Endothelial cell of umbilical vein (primary cell): ENCODE data around the gene STAT5B. TPM values are rescaled to one million over a fixed set of nuclear protein-coding genes. Genes with fewer than 3 reads are reported as not detected.

Experiments
- BruUV-seq: library from RNA; stranded (reverse); fragments of 400-500 nt; replicated peaks from 2 replicates; lab custom pipeline; 2021; lab: Mats Ljungman, UMichigan
- CTCF ChIA-PET: fragments of 300-600, 350-600 bp; sonication (Branson Sonifier 250); formaldehyde crosslinking; loops from one replicate; lab custom pipeline; 2021; ENCODE audit warnings: antibody characterized with exemption, inconsistent platforms; lab: Charles Lee
- POLR2A ChIA-PET: fragments of 300-600, 350-600 bp; sonication (Branson Sonifier 250); formaldehyde crosslinking; loops from one replicate; lab custom pipeline; 2021; ENCODE audit warnings: antibody characterized with exemption, inconsistent platforms; lab: Charles Lee
- DNase-seq: peaks from one replicate; pipeline ENCODE4 v3.0.0-alpha.2; 2011; ENCODE audit warnings: low read depth, low spot score
- FAIRE-seq: peaks from 2 replicates; lab custom pipeline; 2011; peaks lifted over from hg19 to GRCh38; lab: Jason Lieb, UNC
- H2AFZ ChIP-seq: 2 replicates; pipeline ENCODE4 v1.6.0; 2012; ENCODE audit warnings: low read depth, low read length, control low read depth, inconsistent platforms
- H3K27ac ChIP-seq: 2 replicates; pipeline ENCODE4 v1.5.1; 2011; ENCODE audit warnings: low read depth, mild to moderate bottlenecking, control low read depth, low read length, moderate library complexity; ENCODE audit not compliant: insufficient read depth
- H3K27me3 ChIP-seq, 2 experiments: 2 replicates each; pipeline versions ENCODE4 v1.6.0 to v1.6.1; 2011; ENCODE audit warnings: low read length in 2 of 2, mixed read lengths in 1 of 2; ENCODE audit not compliant: control insufficient read depth in 2 of 2, insufficient read depth in 2 of 2
- H3K36me3 ChIP-seq, 2 experiments: 2 replicates in 1 of 2; 3 replicates in 1 of 2; pipeline ENCODE4 v1.5.1; 2011; ENCODE audit warnings: low read length in 2 of 2, mild to moderate bottlenecking in 1 of 2, moderate library complexity in 1 of 2; ENCODE audit not compliant: control insufficient read depth in 2 of 2, insufficient read depth in 2 of 2; ENCODE audit errors: extremely low read depth in 1 of 2
- H3K4me1 ChIP-seq: 3 replicates; pipeline ENCODE4 v1.5.1; 2011; ENCODE audit warnings: mild to moderate bottlenecking, low read length; ENCODE audit not compliant: control insufficient read depth, insufficient read depth; ENCODE audit errors: extremely low read depth
- H3K4me2 ChIP-seq: 2 replicates; pipeline ENCODE4 v1.6.1; 2011; ENCODE audit warnings: low read length, control low read depth, mixed read lengths; ENCODE audit not compliant: insufficient read depth
- H3K4me3 ChIP-seq, 3 experiments: fragments of 200-600 bp in 1 of 3; sonication (generic), shearing (Covaris generic) in 1 of 3; replicated peaks in 1 of 3; 2 replicates each; pipeline ENCODE4 v1.5.1; 2011 to 2016; ENCODE audit warnings: control low read depth in 3 of 3, low read length in 3 of 3, mild to moderate bottlenecking in 2 of 3, inconsistent platforms in 1 of 3, low read depth in 1 of 3, moderate library complexity in 1 of 3; ENCODE audit not compliant: insufficient read depth in 1 of 3
- H3K79me2 ChIP-seq: 2 replicates; pipeline ENCODE4 v1.6.0; 2012; ENCODE audit warnings: low read length, inconsistent platforms; ENCODE audit not compliant: control insufficient read depth, insufficient read depth
- H3K9ac ChIP-seq: replicated peaks from 2 replicates; pipeline ENCODE3; 2011; ENCODE audit warnings: low read length, control low read depth; ENCODE audit not compliant: insufficient read depth; ENCODE audit errors: extremely low read depth
- H3K9me1 ChIP-seq: replicated peaks from 3 replicates; pipeline ENCODE4 v1.6.0; 2011; ENCODE audit warnings: mild to moderate bottlenecking, low read length; ENCODE audit not compliant: control insufficient read depth, insufficient read depth; ENCODE audit errors: extremely low read depth
- H3K9me3 ChIP-seq: replicated peaks from 2 replicates; pipeline ENCODE4 v1.5.1; 2012; ENCODE audit warnings: low read length, inconsistent platforms; ENCODE audit not compliant: control insufficient read depth, insufficient read depth
- H4K20me1 ChIP-seq: replicated peaks from 2 replicates; pipeline ENCODE3; 2011; ENCODE audit warnings: mild to moderate bottlenecking, low read length; ENCODE audit not compliant: control insufficient read depth, insufficient read depth; ENCODE audit errors: extremely low read depth
- CTCF ChIP-seq, 2 donors: IDR thresholded peaks; 1 replicate in 1 of 2; 2 replicates in 1 of 2; pipeline ENCODE4 v1.5.1; 2011; ENCODE audit warnings: low read length in 2 of 2, mild to moderate bottlenecking in 2 of 2, moderate library complexity in 2 of 2, control low read depth in 1 of 2, inconsistent platforms in 1 of 2, low read depth in 1 of 2; ENCODE audit not compliant: insufficient read depth in 1 of 2; ENCODE audit errors: extremely low read depth in 1 of 2
- EZH2 ChIP-seq: IDR thresholded peaks from 2 replicates; pipeline ENCODE4 v1.6.1; 2012; ENCODE audit warnings: borderline replicate concordance, low read depth, mild to moderate bottlenecking, moderate library complexity, low read length, inconsistent platforms; ENCODE audit not compliant: severe bottlenecking
- FOS ChIP-seq: IDR thresholded peaks from 2 replicates; pipeline ENCODE4 v1.6.1; 2011; ENCODE audit warnings: mild to moderate bottlenecking, low read length, moderate library complexity, borderline replicate concordance; ENCODE audit not compliant: insufficient read depth
- GATA2 ChIP-seq: IDR thresholded peaks from 2 replicates; pipeline ENCODE4 v1.7.0; 2011; ENCODE audit warnings: low read depth, mild to moderate bottlenecking, moderate library complexity, mixed read lengths, low read length; ENCODE audit not compliant: insufficient read length, insufficient read depth
- JUN ChIP-seq: IDR thresholded peaks from 2 replicates; pipeline ENCODE4 v1.6.1; 2011; ENCODE audit warnings: borderline replicate concordance, low read depth; ENCODE audit not compliant: insufficient read length, insufficient read depth
- MYC ChIP-seq: IDR thresholded peaks from one replicate; pipeline ENCODE4 v1.6.1; 2011; ENCODE audit warnings: mild to moderate bottlenecking, low read depth, low read length
- POLR2A ChIP-seq: IDR thresholded peaks from 2 replicates; pipeline ENCODE4 v1.6.1; 2012; ENCODE audit warnings: low read depth, mild to moderate bottlenecking, control low read depth, low read length
- POLR2AphosphoS5 ChIP-seq: IDR thresholded peaks from 2 replicates; pipeline ENCODE4 v1.6.1; 2012; ENCODE audit warnings: low read depth, mild to moderate bottlenecking, control low read depth, low read length, moderate library complexity; ENCODE audit not compliant: insufficient read depth
- dilution Hi-C: fragments of 300-500 bp; cut with MboI; formaldehyde crosslinking; loops from one replicate; pipeline ENCODE4 v1.15.0; 2019; ENCODE audit warnings: low sequenced_read_pairs; ENCODE audit not compliant: extremely low pct_ligation_motif_present
- intact Hi-C: fragments of 100-400 bp; cut with micrococcal nuclease; formaldehyde crosslinking; loops from one replicate; pipeline ENCODE4 v1.10.0; 2022
- polyA plus RNA-seq, 4 experiments: library from polyadenylated mRNA; depleted of rRNA in 3 of 4; stranded (reverse) in 3 of 4; unstranded in 1 of 4; fragments of >200 nt; gene quantifications; 2 replicates each; pipeline versions ENCODE4 v1.2.1 to v1.2.3, GENCODE V29; 2011 to 2012; ENCODE audit warnings: missing spikeins in 1 of 4
- total RNA-seq: library from RNA; stranded (reverse); gene quantifications from 2 replicates; pipeline ENCODE4 v1.2.3, GENCODE V29; 2021
- TF ChIP-seq, protein P1 (sequence below): IDR thresholded peaks from 2 replicates; pipeline ENCODE4 v1.6.1; 2011; ENCODE audit not compliant: insufficient read depth, insufficient read length

STAT5B gene
- total and polyA plus RNA-seq, 2 donors (not counting 3 experiments of a cell fraction or from before 2014, with no cell fraction given) = 43.3 to 53.7 TPM

GRCh38 chr17:42236760-42237159 lies 39.4 kb downstream of the STAT5B start:
- Histone ChIP-seq H3K27ac (no peak overlapping the region), H3K9me1 (no peaks in the 10 kb centered on the region), H3K79me2 (peaks cover 30% of the 10 kb centered on the region), H3K4me2 (no peak overlapping the region), H3K9me3 (no peaks in the 10 kb centered on the region), H2AFZ (no peak overlapping the region), H3K36me3 (no peaks in the 10 kb centered on the region), H4K20me1 (no peaks in the 10 kb centered on the region), H3K4me1 (no peaks in the 10 kb centered on the region), H3K9ac (no peak overlapping the region), H3K27me3 (no peaks in the 10 kb centered on the region), H3K4me3 (no peak overlapping the region)
- POLR2A ChIA-PET = no interaction called here
- FAIRE-seq (no peak), DNase-seq (no peak)
- intact Hi-C loops = no loop called here
- CTCF ChIA-PET = interaction anchor here (1.0 to 1.7 kb wide), 4 partner anchors 12 to 291 kb away, joined by 3 to 5 read pairs (median 4); no protein-coding TSS in a partner anchor
- BruUV-seq = no TSS peak
- TF ChIP-seq FOS = no peak
- no peak for TF ChIP-seq POLR2AphosphoS5
- no peak for TF ChIP-seq CTCF (IDR thresholded peaks at IDR 0.05; ENCODE audit: extremely low read depth in 1 of 2, insufficient read depth in 1 of 2, low read depth in 1 of 2, low read length in 2 of 2)
- TF ChIP-seq GATA2 = no peak
- TF ChIP-seq EZH2 = no peak
- no peak for TF ChIP-seq POLR2A
- TF ChIP-seq MYC = no peak
- no peak for TF ChIP-seq JUN
- TF ChIP-seq, protein P1, sequence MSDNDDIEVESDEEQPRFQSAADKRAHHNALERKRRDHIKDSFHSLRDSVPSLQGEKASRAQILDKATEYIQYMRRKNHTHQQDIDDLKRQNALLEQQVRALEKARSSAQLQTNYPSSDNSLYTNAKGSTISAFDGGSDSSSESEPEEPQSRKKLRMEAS = no peak
- dilution Hi-C loops = no loop called here
